GM04504 (cell line): ENCODE measurements around the gene SECISBP2.

Experiments
- DNase-seq: peaks from one replicate; pipeline ENCODE4 v3.0.0-alpha.2; 2012; ENCODE audit warnings: low read depth

Gene SECISBP2

GRCh38 chr9:89408628-89409101 is 90.4 kb downstream of the SECISBP2 start:
- no peak for DNase-seq
